NCI-H1436 treated with DMSO at 0.1 percent for 48 hours (cell line): ENCODE measurements around the gene FOXP1.

ENCODE experiments used
- DNase-seq: peaks from one replicate; lab custom pipeline; 2025; lab: John Stamatoyannopoulos, UW

Gene FOXP1

GRCh38 chr3:71398157-71398836, 185.2 kb downstream of the FOXP1 start:
- DNase-seq = no peak

DNA sequence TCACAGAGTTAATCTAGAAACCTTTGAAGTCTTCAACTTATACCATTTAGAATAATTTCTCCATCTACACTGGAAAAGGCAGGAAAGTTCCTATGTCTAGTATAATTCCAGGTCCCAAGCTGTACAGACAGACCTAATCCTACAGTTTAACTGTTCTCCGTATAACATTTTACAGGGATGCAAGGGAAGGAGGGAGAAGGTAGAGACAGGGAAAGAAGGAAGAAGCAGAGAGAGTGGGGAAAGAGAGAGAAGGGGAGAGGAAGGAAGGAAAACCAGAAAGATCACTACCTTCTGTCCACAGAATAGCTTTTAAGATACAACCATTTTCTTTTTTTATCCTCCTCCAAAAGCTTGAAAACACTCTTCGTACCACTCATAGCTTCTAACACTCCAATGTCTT, 185.8 kb downstream of the FOXP1 start:
- DNase-seq = no peak

GRCh38 chr3:71397046-71397445, 186.5 kb downstream of the FOXP1 start:
- DNase-seq = no peak

DNA sequence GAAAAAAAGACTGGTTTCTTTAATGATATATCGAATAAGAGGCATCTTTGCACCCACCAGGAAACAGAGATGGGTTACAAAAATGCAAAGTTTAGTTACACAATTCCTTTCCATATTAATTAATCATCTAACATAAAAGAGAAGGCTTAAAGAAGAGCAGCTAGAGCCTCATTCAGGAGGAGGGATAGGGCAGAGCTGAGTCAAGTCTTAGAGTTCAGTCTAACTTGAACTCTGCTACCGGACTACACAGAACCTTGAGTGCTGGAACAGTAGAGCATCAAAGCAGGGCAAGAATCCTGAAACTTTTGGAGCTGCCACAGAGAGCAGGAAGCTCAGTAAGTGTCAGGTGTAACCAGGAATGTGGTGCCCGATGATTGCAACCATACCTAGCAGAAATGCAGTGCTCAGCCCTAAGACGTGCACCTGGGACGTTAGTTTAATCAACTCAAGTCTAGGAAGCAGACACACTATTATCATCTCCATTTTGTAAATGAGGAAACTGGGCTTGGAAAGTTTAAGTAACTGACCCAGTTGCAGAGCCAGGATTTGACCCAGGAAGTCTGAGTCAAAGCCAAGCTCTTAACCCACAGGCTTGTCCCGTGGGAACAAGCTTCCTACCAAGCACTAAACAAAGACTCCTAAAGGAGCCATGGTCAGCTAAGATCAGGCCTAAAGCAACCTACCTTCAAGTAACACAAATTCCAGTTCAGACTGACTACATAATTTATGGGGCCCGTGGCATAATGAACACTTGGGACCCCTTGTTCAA, 187.4 kb downstream of the FOXP1 start:
- DNase-seq = no peak

GRCh38 chr3:71395470-71395869, 188.1 kb downstream of the FOXP1 start:
- no peak for DNase-seq

- no peak for DNase-seq
These were observed 189.8 kb downstream of the FOXP1 start for GRCh38 chr3:71393745-71394144.

DNA sequence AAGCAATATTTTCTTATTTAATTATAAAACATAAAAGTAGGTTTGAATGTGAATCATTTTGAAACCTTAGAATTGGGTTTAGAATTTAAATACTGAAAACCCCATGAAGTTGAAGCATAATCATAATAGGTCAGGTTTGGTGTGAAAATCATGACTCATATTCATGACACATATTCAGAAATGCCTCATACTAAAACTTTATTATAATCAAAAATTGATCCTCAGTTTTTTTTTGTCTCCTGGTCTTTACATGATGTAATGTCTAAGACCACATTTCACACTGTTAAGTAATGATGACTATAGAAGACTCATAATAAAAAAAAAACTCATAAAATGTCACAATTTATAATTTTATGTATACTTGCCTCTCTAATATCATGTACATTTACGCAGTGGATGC, 190.4 kb downstream of the FOXP1 start:
- no peak for DNase-seq

GRCh38 chr3:71392251-71392650, 191.3 kb downstream of the FOXP1 start:
- DNase-seq = no peak

- DNase-seq = no peak
These were observed 192.2 kb downstream of the FOXP1 start for GRCh38 chr3:71391361-71391760.

DNA sequence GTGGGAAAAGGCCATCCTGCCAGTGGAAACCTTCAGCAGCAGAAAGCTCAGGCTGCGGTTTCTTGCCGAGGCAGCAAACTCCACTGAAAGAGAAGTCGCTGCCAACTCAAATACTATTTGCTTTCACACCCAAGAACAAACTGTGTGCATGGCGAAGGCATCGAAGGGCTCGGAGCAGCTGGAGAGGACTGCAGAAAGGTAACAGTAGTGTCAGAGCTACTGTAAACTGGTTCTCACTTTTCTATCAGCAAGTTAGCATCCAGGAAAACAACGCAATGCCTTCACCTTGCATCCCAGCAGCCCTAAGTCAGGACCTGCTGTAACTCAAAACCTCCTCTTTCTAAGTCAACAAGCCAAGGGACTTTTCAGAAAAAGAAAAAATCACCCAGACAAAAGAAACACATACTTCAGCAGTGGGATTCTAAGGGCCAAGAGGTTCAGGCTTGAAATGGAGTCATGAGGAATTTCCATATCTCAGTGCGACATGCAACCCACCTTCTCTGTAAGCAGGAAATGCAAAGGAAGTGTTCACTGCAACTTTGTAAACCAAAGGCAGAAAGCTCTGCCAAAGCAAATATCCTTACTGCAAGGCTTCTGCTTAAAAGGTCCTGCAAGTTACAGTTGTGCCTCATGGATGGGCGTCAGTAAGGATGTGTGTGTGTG, 193.5 kb downstream of the FOXP1 start:
- DNase-seq = no peak

- DNase-seq = no peak
These were observed 194.3 kb downstream of the FOXP1 start for GRCh38 chr3:71389191-71389590.

DNA sequence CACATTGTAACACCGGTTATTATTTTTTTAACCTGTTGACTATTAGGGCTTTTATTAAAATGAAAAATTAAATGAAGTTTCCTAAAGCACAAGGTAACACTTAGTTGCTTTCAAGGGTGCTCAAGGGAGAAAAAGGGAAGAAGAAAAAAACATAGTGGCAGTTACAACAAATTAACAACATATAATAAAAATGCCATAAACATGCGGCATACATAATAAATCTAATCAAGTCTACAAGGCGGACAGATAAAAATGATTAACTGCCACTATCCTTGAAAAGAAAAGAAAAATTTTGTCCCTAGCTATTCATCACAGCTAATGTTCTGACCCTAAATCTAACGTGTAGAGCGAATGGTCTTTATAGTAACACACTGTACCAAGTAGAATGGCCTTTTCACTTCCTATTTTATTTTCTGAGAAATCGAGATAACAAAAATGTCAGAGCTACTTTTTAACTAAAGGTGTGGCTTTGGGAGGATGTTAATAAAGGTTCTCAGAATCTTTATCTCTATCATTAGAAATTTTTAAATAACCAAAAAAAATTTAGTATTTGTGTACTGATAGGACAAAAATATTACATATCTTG, 194.9 kb downstream of the FOXP1 start:
- DNase-seq = no peak

GRCh38 chr3:71387586-71387985, 195.9 kb downstream of the FOXP1 start:
- DNase-seq = no peak

- no peak for DNase-seq
These were observed 198.5 kb downstream of the FOXP1 start for GRCh38 chr3:71384837-71385716.

- no peak for DNase-seq
These were observed 199.1 kb downstream of the FOXP1 start for GRCh38 chr3:71384388-71384787.

DNA sequence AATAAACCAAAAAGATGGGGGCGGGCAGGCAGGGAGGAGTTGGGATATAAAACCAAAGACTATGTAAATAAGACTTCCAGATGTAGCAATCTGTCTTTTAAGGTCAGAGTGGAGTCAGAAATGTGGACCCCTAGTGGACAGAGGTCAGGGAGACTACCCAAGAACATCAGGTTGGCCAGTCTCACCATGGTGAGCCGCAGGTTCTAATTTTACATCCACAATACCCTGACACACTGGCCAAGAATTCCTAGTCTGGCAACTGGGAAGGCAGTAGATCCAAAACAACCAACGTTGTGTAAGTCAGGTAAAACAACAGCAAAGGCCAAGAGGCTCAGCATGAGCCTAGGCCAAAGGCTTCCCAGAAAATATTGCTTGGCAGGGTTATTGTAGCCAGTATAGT, 203.4 kb downstream of the FOXP1 start:
- DNase-seq = no peak

DNA sequence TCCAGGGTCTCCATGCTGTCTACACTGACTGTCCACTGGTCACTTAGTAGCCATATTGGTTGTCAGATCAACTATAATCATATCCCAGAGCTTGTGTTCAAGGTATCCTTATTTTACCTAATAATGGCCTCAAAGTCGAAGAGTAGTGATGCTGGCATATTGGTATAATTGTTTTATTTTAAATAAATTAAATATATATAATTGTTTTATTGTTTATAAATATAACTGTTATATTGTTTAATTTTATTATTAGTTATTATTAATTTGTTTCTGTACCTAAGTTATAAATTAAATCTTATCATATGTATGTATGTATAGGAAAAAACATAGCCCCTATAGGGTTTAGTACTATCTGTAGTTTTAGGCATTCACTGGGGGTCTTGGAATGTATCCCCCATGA, 205.0 kb downstream of the FOXP1 start:
- DNase-seq = no peak

DNA sequence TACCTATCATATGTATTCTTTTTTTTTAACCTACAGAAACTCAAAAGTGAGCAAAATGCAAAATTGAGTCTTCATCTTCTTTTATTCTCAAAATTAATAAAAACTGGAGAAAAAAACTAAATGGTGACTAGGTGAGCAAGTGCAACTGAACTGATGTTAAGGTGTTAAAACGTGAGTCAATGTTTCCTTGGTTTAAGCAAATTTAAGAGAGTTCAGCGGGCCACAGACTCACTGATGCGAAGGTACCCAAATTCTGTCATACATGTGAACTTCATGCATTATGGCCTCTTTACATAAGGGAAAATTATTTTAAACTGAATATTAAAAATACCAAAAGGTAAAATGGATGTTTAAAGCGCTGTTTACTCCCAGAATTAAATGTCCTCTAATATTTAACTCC, 206.6 kb downstream of the FOXP1 start:
- no peak for DNase-seq

DNA sequence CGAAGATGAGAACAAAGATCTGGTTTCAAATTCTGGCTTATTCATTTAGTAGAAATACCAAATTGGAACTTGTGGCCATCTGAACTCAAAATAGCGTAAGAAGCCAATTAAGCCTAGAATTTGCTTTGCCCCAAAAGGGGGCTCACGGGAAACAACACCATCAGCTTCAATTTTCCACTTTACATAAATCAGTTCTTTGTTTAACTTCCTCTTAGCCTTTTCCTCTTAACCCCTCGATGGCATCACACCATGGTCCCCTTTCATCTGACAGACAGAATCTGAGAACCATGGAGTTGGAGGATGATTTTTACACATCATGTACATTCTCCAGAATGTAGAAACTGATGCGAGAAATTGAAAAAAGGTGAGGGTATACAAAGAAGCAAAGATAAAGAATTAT, 207.0 kb downstream of the FOXP1 start:
- DNase-seq = no peak

DNA sequence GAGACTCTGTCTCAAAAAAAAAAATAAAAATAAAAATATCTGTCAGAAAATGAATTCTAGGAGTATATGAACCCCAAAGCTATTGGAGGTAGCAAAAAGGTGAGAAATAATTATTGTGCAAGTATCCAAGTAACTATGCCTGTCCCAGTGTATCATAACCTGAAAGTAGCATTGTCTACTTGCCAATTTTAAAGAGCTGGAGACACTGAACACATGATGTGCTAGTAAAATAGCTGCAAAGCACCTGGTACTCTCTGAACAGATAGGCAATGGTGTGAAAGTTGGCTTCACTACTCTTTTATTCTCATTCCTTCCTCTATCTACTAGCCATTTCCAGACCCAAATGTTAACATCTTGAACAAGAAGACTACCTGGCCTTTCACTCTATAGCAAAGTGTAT, 208.9 kb downstream of the FOXP1 start:
- no peak for DNase-seq

DNA sequence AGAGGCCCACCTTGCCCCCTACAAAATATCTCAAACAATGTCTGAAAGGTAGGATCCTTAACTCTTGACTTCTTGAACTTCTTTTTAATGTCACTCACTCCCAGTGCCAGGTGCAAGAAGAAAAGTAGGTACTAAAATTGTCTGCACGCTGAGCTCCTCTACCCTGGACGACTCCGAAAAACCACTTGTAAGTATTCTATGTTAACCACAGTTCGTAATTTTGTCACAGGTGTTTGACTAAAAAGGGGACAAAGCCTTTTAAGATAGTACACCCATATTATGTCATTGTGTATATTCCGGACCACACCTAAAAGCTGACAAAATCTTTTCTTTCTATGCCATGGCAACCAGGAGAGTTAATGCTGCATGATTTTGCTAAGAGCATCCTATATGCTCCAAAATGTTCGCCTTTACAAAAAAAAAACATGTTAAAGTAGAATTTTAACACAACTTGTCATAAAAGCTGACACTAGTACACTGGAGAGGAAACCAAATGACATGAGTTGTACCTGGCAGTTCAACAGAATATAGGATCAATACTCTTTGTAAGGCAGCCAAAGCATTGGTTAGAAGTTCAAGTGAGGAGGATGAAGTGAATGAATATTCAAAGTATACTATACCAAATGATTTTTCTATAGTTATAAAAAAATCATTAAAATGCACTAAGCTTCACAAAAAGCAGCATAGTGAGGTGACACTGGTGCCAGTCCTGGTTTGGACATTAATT, 210.5 kb downstream of the FOXP1 start:
- no peak for DNase-seq
